NCI-H226 (cell line): Measurements from ENCODE around the gene TTYH1.

Experiments
- DNase-seq: peaks from one replicate; pipeline ENCODE4 v3.0.0-alpha.2; 2015

The TTYH1 gene

GRCh38 chr19:54484451-54484850 is 69.2 kb downstream of the TTYH1 start:
- no peak for DNase-seq

GRCh38 chr19:54485851-54486250 is 70.6 kb downstream of the TTYH1 start:
- no peak for DNase-seq
